Stimulated activated naive CD8-positive, alpha-beta T cell treated with anti-CD3 and anti-CD28 coated beads, Interleukin-15, amount 100 ng/mL, for 72 hours (primary cell): ENCODE results near the gene KIF26A.
A peak's percentile ranks its signal among the peaks of the same experiment; 100 is the strongest.

ENCODE experiments used
- ATAC-seq: fragments of 150-1000 bp; cut with Tn5 transposase; 2 replicates; pipeline ENCODE4 v1.10.0; 2021; ENCODE audit warnings: mild to moderate bottlenecking, moderate library complexity
- DNase-seq, 2 donors: peaks; one replicate each; pipeline ENCODE4 v3.0.0; 2021 to 2022
- H3K27ac Mint-ChIP-seq, 2 donors: one replicate each; pipeline ENCODE4 v1.8.0; 2022; ENCODE audit warnings: mild to moderate bottlenecking in 2 of 2, mixed read lengths in 2 of 2, moderate library complexity in 2 of 2
- H3K27me3 Mint-ChIP-seq: one replicate; pipeline ENCODE4 v1.8.0; 2022; ENCODE audit warnings: mixed read lengths
- H3K4me1 Mint-ChIP-seq: one replicate; pipeline ENCODE4 v1.8.0; 2022; ENCODE audit warnings: mild to moderate bottlenecking, mixed read lengths
- H3K4me3 Mint-ChIP-seq, 2 donors: one replicate each; pipeline ENCODE4 v1.8.0; 2022; ENCODE audit warnings: mild to moderate bottlenecking in 2 of 2, mixed read lengths in 2 of 2, moderate library complexity in 1 of 2
- H3K9me3 Mint-ChIP-seq, 2 donors: one replicate each; pipeline ENCODE4 v1.8.0; 2022; ENCODE audit warnings: mixed read lengths in 2 of 2

The KIF26A gene

GRCh38 chr14:104210817-104211195, 72.4 kb downstream of the KIF26A start:
- Mint-ChIP-seq H3K27me3 (peaks cover 21% of the 10 kb centered on the region), H3K27ac (no peak overlapping the region), H3K4me3 (no peak overlapping the region), H3K9me3 (no peaks in the 10 kb centered on the region), H3K4me1 (no peaks in the 10 kb centered on the region)
- ATAC-seq (no peak), DNase-seq (no peak)

- no peak overlapping the region for H3K27ac Mint-ChIP-seq
- DNase-seq (no peak), ATAC-seq (no peak)
- H3K4me3 Mint-ChIP-seq: no peak overlapping the region
- H3K27me3 Mint-ChIP-seq: peaks cover 21% of the 10 kb centered on the region
- H3K4me1 Mint-ChIP-seq: no peaks in the 10 kb centered on the region
- H3K9me3 Mint-ChIP-seq: no peaks in the 10 kb centered on the region
Observed at GRCh38 chr14:104211215-104211614, 72.8 kb downstream of the KIF26A start.

- Mint-ChIP-seq H3K9me3 (no peaks in the 10 kb centered on the region), H3K4me3 (no peak overlapping the region), H3K27me3 (peaks cover 21% of the 10 kb centered on the region), H3K27ac (no peak overlapping the region), H3K4me1 (no peaks in the 10 kb centered on the region)
- no peak for DNase-seq
- no peak for ATAC-seq
Observed at GRCh38 chr14:104211741-104212140, 73.4 kb downstream of the KIF26A start.

- no peak overlapping the region for H3K4me3 Mint-ChIP-seq
- no peaks in the 10 kb centered on the region for H3K9me3 Mint-ChIP-seq
- DNase-seq (no peak), ATAC-seq (peak; percentile 39)
- no peaks in the 10 kb centered on the region for H3K4me1 Mint-ChIP-seq
- H3K27me3 Mint-ChIP-seq: peaks cover 21% of the 10 kb centered on the region
- H3K27ac Mint-ChIP-seq: no peak overlapping the region
Observed at GRCh38 chr14:104212206-104213095, 74.1 kb downstream of the KIF26A start.

DNA sequence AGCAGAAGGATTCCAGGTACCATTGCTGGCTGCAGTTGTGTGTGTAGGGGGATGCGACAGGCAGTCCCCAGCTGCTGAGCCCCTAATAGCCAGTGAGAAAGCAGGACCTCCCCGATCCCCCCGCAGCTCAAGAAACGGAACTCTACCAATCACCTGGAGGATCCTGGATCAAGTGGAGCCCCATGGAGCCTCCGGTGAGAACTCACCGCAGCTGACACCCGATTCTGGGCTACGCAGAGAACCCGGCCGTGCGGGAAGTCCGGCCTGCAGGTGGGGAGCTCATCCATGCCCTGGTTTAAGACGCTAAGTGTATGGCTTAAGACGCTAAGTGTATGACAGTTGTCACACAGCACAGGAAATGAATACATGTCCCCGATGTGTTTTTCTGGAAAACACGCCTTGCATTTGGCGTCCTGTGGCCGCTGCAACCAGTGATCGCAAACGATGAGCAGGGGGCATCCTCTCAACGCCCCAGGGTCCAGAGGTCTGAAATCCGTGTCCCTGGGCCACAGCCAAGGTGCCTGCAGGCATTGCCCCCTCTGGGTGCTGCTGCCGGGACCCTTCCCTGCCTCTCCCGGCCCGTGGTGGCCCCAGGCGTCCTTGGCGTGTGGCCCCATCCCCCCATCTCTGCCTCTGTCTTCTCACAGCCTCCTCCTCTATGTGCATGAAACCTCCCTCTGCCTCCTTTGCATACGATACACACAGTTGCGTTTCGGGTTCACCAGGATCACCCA, 75.1 kb downstream of the KIF26A start:
- DNase-seq (no peak), ATAC-seq (no peak)
- Mint-ChIP-seq H3K9me3 (no peaks in the 10 kb centered on the region), H3K27ac (no peak overlapping the region), H3K4me3 (no peak overlapping the region), H3K27me3 (peaks cover 22% of the 10 kb centered on the region), H3K4me1 (no peaks in the 10 kb centered on the region)

GRCh38 chr14:104214431-104215218, 76.2 kb downstream of the KIF26A start:
- Mint-ChIP-seq H3K9me3 (no peaks in the 10 kb centered on the region), H3K4me1 (no peaks in the 10 kb centered on the region), H3K27me3 (peaks cover 33% of the 10 kb centered on the region), H3K4me3 (no peak overlapping the region), H3K27ac (no peak overlapping the region)
- ATAC-seq (no peak), DNase-seq (no peak)

GRCh38 chr14:104215706-104216334, 77.4 kb downstream of the KIF26A start:
- Mint-ChIP-seq H3K27me3 (peaks cover 34% of the 10 kb centered on the region), H3K4me3 (no peak overlapping the region), H3K27ac (no peak overlapping the region), H3K9me3 (no peaks in the 10 kb centered on the region), H3K4me1 (no peaks in the 10 kb centered on the region)
- DNase-seq (no peak), ATAC-seq (no peak)

DNA sequence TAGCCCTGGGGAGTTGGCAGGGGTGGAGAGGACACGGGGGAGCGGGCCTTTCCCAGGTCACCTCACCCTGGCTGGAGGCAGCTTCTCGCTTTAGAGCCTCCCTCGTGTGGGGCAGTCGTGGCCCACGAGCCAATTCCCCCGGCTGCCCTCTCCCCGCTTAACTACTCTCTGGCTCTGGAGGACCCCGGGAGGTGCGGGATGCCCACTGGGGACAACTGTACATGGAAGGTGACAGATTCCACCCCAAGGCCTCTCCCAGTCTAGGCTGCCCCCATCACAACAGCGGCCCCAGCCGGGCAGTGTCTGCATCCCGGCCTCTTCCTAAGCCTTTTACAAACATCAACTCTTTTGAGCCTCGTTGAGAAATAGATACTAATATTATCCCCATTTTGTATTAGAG, 78.1 kb downstream of the KIF26A start:
- no peaks in the 10 kb centered on the region for H3K9me3 Mint-ChIP-seq
- no peaks in the 10 kb centered on the region for H3K4me1 Mint-ChIP-seq
- ATAC-seq (no peak), DNase-seq (no peak)
- no peak overlapping the region for H3K4me3 Mint-ChIP-seq
- peaks cover 36% of the 10 kb centered on the region for H3K27me3 Mint-ChIP-seq
- no peak overlapping the region for H3K27ac Mint-ChIP-seq

DNA sequence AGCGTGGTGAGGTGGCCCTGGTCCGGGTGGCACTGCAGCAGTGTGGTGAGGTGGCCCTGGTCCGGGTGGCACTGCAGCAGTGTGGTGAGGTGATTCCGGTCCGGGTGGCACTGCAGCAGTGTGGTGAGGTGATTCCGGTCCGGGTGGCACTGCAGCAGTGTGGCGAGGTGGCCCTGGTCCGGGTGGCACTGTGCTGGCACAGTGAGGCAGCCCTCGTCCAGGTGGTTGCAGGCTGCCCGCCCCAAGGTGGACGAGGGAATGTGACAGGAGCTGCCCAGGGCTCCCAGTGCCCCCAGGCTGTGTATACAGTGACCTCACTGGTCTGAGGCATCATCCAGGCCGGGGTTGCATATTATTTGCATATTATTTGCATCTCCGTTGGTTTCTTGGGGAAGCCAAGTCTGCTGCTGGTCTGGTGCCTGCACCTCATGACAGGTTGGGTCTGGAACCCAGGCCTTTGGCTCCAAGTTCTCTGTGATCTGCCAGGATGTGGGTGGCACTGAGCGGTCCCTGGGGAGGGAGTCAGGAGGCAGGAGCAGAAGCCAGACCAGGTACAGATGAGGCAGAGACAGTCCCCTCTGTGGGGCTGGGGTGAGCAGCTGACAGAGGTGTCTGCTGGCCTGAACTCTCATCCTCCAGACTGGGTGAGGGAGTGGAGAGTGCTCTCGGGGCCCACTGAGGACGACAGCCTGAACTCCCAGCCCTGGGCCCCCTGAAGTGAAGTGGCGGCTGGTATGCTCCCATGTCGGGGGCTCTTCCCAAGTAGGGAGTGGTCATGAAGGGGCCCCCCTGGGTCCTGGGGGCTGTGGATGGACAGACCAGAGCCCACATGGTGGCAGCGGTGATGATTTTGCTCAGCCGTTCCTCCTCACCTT, 79.3 kb downstream of the KIF26A start:
- H3K27me3 Mint-ChIP-seq: peaks cover 40% of the 10 kb centered on the region
- H3K27ac Mint-ChIP-seq: peak overlapping the region in 1 of 2 donors; percentile 63
- DNase-seq (no peak), ATAC-seq (no peak)
- H3K9me3 Mint-ChIP-seq: no peaks in the 10 kb centered on the region
- H3K4me1 Mint-ChIP-seq: no peaks in the 10 kb centered on the region
- no peak overlapping the region for H3K4me3 Mint-ChIP-seq

GRCh38 chr14:104218361-104219180, 80.2 kb downstream of the KIF26A start:
- H3K9me3 Mint-ChIP-seq: no peaks in the 10 kb centered on the region
- peaks cover 3% of the 10 kb centered on the region for H3K4me1 Mint-ChIP-seq
- H3K27me3 Mint-ChIP-seq: peaks cover 48% of the 10 kb centered on the region
- DNase-seq (no peak), ATAC-seq (no peak)
- no peak overlapping the region for H3K27ac Mint-ChIP-seq
- no peak overlapping the region for H3K4me3 Mint-ChIP-seq

- Mint-ChIP-seq H3K27ac (no peak overlapping the region), H3K27me3 (peaks cover 60% of the 10 kb centered on the region), H3K4me3 (no peak overlapping the region), H3K9me3 (no peaks in the 10 kb centered on the region), H3K4me1 (peaks cover 15% of the 10 kb centered on the region)
- ATAC-seq (no peak), DNase-seq (no peak)
Observed at GRCh38 chr14:104219731-104220214, 81.4 kb downstream of the KIF26A start.

GRCh38 chr14:104220215-104221070, 82.1 kb downstream of the KIF26A start:
- ATAC-seq (no peak), DNase-seq (no peak)
- H3K27me3 Mint-ChIP-seq: peaks cover 67% of the 10 kb centered on the region
- no peaks in the 10 kb centered on the region for H3K9me3 Mint-ChIP-seq
- no peak overlapping the region for H3K27ac Mint-ChIP-seq
- peaks cover 22% of the 10 kb centered on the region for H3K4me1 Mint-ChIP-seq
- H3K4me3 Mint-ChIP-seq: no peak overlapping the region

GRCh38 chr14:104221071-104221625, 82.8 kb downstream of the KIF26A start:
- no peak overlapping the region for H3K4me3 Mint-ChIP-seq
- no peak for DNase-seq
- ATAC-seq: peak; percentile 3
- H3K27me3 Mint-ChIP-seq: peaks cover 74% of the 10 kb centered on the region
- H3K27ac Mint-ChIP-seq: no peak overlapping the region
- H3K9me3 Mint-ChIP-seq: no peaks in the 10 kb centered on the region
- peaks cover 29% of the 10 kb centered on the region for H3K4me1 Mint-ChIP-seq
